Activated naive CD4-positive, alpha-beta T cell treated with anti-CD3 and anti-CD28 coated beads for 36 hours (primary cell): ENCODE measurements around the gene RFX8. TPM values are rescaled to one million over a fixed set of nuclear protein-coding genes. Genes with fewer than 3 reads are reported as not detected.

Experiments
- CTCF ChIA-PET: fragments of 350-600 bp; sonication (Branson Sonifier 250); formaldehyde crosslinking; loops from one replicate; lab custom pipeline; 2021; ENCODE audit warnings: antibody characterized with exemption; lab: Charles Lee
- DNase-seq: peaks from one replicate; pipeline ENCODE4 v3.0.0-alpha.2; 2020
- H3K27ac Mint-ChIP-seq: one replicate; pipeline ENCODE4 v1.8.0; 2021; ENCODE audit warnings: mild to moderate bottlenecking, mixed read lengths
- H3K27me3 Mint-ChIP-seq: one replicate; pipeline ENCODE4 v1.8.0; 2021; ENCODE audit warnings: low read depth, mixed read lengths
- H3K36me3 Mint-ChIP-seq: one replicate; pipeline ENCODE4 v1.8.0; 2021; ENCODE audit warnings: low read depth, mixed read lengths
- H3K4me1 Mint-ChIP-seq: one replicate; pipeline ENCODE4 v1.8.0; 2021; ENCODE audit warnings: low read depth, mixed read lengths
- H3K4me3 Mint-ChIP-seq: one replicate; pipeline ENCODE4 v1.8.0; 2021; ENCODE audit warnings: mild to moderate bottlenecking, moderate library complexity, mixed read lengths
- H3K9me3 Mint-ChIP-seq: one replicate; pipeline ENCODE4 v1.8.0; 2021; ENCODE audit warnings: mixed read lengths
- intact Hi-C: fragments of 100-400 bp; cut with micrococcal nuclease; formaldehyde crosslinking; loops from one replicate; pipeline ENCODE4 v1.15.1; 2023
- total RNA-seq, 2 experiments: library from RNA; stranded (reverse); gene quantifications; one replicate each; pipeline ENCODE4 v1.2.3, GENCODE V29; 2021

RFX8 gene
- under 1 TPM; 0.60 to 0.64 TPM for total RNA-seq

- Mint-ChIP-seq H3K4me3 (peak within 1 kb of the TSS; percentile 80), H3K27me3 (peaks cover 8% of the 10 kb centered on the region), H3K9me3 (no peaks in the 10 kb centered on the region), H3K4me1 (peaks cover 13% of the 10 kb centered on the region), H3K27ac (peak within 1 kb of the TSS; percentile 76), H3K36me3 (no peaks in the 10 kb centered on the region)
- intact Hi-C loops = loop anchor here (1.0 to 5.0 kb wide), 9 partner anchors 11 to 356 kb away; partner anchors contain the start of gene CNOT11
- CTCF ChIA-PET = interaction anchor here (0.7 to 1.5 kb wide), 6 partner anchors 11 to 257 kb away, joined by 3 to 4 read pairs (median 3); no protein-coding TSS in a partner anchor
- DNase-seq = peak; percentile 87
Observed at GRCh38 chr2:101474731-101475384, at the start of gene RFX8. TSS of gene RFX8 (minus strand) at chr2:101475112. CDS start at chr2:101466848, 8,264 bp downstream.

- CTCF ChIA-PET = interaction anchor here (0.5 kb wide), 1 partner anchor 131 kb away, joined by 4 read pairs; no protein-coding TSS in a partner anchor
- H3K4me3 Mint-ChIP-seq = no peak overlapping the region
- peaks cover 36% of the 10 kb centered on the region for H3K4me1 Mint-ChIP-seq
- DNase-seq = no peak
- no peaks in the 10 kb centered on the region for H3K27me3 Mint-ChIP-seq
- H3K27ac Mint-ChIP-seq = no peak overlapping the region
- H3K36me3 Mint-ChIP-seq = peaks cover 4% of the 10 kb centered on the region
- intact Hi-C loops = no loop called here
- peaks cover 6% of the 10 kb centered on the region for H3K9me3 Mint-ChIP-seq
Observed at GRCh38 chr2:101521487-101521886, 46.6 kb upstream of the RFX8 start.

GRCh38 chr2:101520246-101520645 is 45.3 kb upstream of the RFX8 start:
- Mint-ChIP-seq H3K27ac (no peak overlapping the region), H3K27me3 (no peaks in the 10 kb centered on the region), H3K4me3 (no peak overlapping the region), H3K9me3 (peaks cover 10% of the 10 kb centered on the region), H3K36me3 (peaks cover 4% of the 10 kb centered on the region), H3K4me1 (peaks cover 44% of the 10 kb centered on the region)
- intact Hi-C loops = no loop called here
- peak; percentile 19 for DNase-seq
- CTCF ChIA-PET = no interaction called here

GRCh38 chr2:101518578-101519492 is 43.9 kb upstream of the RFX8 start:
- Mint-ChIP-seq H3K36me3 (peaks cover 4% of the 10 kb centered on the region), H3K27ac (no peak overlapping the region), H3K27me3 (no peaks in the 10 kb centered on the region), H3K4me3 (no peak overlapping the region), H3K4me1 (peaks cover 47% of the 10 kb centered on the region), H3K9me3 (peaks cover 10% of the 10 kb centered on the region)
- DNase-seq = peak; percentile 43
- CTCF ChIA-PET = interaction anchor here (1.4 kb wide), 1 partner anchor 305 kb away, joined by 4 read pairs; no protein-coding TSS in a partner anchor
- intact Hi-C loops = loop anchor here (5.0 kb wide), 2 partner anchors 178 to 313 kb away; partner anchors contain the start of gene MAP4K4

- Mint-ChIP-seq H3K36me3 (peaks cover 4% of the 10 kb centered on the region), H3K9me3 (peaks cover 10% of the 10 kb centered on the region), H3K4me3 (no peak overlapping the region), H3K27ac (no peak overlapping the region), H3K27me3 (no peaks in the 10 kb centered on the region), H3K4me1 (peaks cover 47% of the 10 kb centered on the region)
- DNase-seq = no peak
- CTCF ChIA-PET = interaction anchor here (1.3 kb wide), 1 partner anchor 168 kb away, joined by 3 read pairs; no protein-coding TSS in a partner anchor
- intact Hi-C loops = loop anchor here (2.0 to 5.0 kb wide), 3 partner anchors 43 to 314 kb away; partner anchors contain the start of genes MAP4K4 and RFX8
Observed at GRCh38 chr2:101517758-101518271, 42.9 kb upstream of the RFX8 start.

GRCh38 chr2:101516823-101517690 is 42.1 kb upstream of the RFX8 start:
- Mint-ChIP-seq H3K9me3 (peaks cover 10% of the 10 kb centered on the region), H3K27ac (no peak overlapping the region), H3K4me1 (peaks cover 47% of the 10 kb centered on the region), H3K36me3 (peaks cover 4% of the 10 kb centered on the region), H3K27me3 (no peaks in the 10 kb centered on the region), H3K4me3 (no peak overlapping the region)
- intact Hi-C loops = loop anchor here (2.0 to 5.0 kb wide), 3 partner anchors 42 to 315 kb away; partner anchors contain the start of genes MAP4K4 and RFX8
- CTCF ChIA-PET = interaction anchor here (0.6 to 1.3 kb wide), 2 partner anchors 89 to 168 kb away, joined by 3 to 4 read pairs; no protein-coding TSS in a partner anchor
- DNase-seq = peak; percentile 64

GRCh38 chr2:101516349-101516748 is 41.4 kb upstream of the RFX8 start:
- intact Hi-C loops = loop anchor here (2.0 to 5.0 kb wide), 3 partner anchors 42 to 316 kb away; partner anchors contain the start of genes MAP4K4 and RFX8
- H3K4me3 Mint-ChIP-seq = no peak overlapping the region

GRCh38 chr2:101515477-101515876 is 40.6 kb upstream of the RFX8 start:
- peaks cover 10% of the 10 kb centered on the region for H3K9me3 Mint-ChIP-seq
- H3K27me3 Mint-ChIP-seq = no peaks in the 10 kb centered on the region
- no peak overlapping the region for H3K4me3 Mint-ChIP-seq
- no peak for DNase-seq
- CTCF ChIA-PET = no interaction called here
- intact Hi-C loops = loop anchor here (5.0 kb wide), 2 partner anchors 182 to 317 kb away; partner anchors contain the start of gene MAP4K4
- H3K36me3 Mint-ChIP-seq = peaks cover 4% of the 10 kb centered on the region
- no peak overlapping the region for H3K27ac Mint-ChIP-seq
- H3K4me1 Mint-ChIP-seq = peaks cover 44% of the 10 kb centered on the region

More at GRCh38 chr2:101516349-101516748, 41.4 kb upstream of the RFX8 start:
- H3K27ac Mint-ChIP-seq = no peak overlapping the region
- peaks cover 47% of the 10 kb centered on the region for H3K4me1 Mint-ChIP-seq
- H3K9me3 Mint-ChIP-seq = peaks cover 10% of the 10 kb centered on the region
- H3K27me3 Mint-ChIP-seq = no peaks in the 10 kb centered on the region
- CTCF ChIA-PET = interaction anchor here (0.6 kb wide), 2 partner anchors 76 to 89 kb away, joined by 4 to 5 read pairs; no protein-coding TSS in a partner anchor
- H3K36me3 Mint-ChIP-seq = peaks cover 4% of the 10 kb centered on the region
- no peak for DNase-seq

GRCh38 chr2:101512993-101513392 is 38.1 kb upstream of the RFX8 start:
- Mint-ChIP-seq H3K36me3 (peaks cover 4% of the 10 kb centered on the region), H3K27me3 (no peaks in the 10 kb centered on the region), H3K27ac (no peak overlapping the region), H3K9me3 (peaks cover 10% of the 10 kb centered on the region), H3K4me3 (no peak overlapping the region), H3K4me1 (peaks cover 25% of the 10 kb centered on the region)
- intact Hi-C loops = no loop called here
- DNase-seq = no peak
- CTCF ChIA-PET = no interaction called here

- Mint-ChIP-seq H3K9me3 (peaks cover 3% of the 10 kb centered on the region), H3K27me3 (no peaks in the 10 kb centered on the region), H3K36me3 (no peaks in the 10 kb centered on the region), H3K4me3 (no peak overlapping the region), H3K27ac (no peak overlapping the region), H3K4me1 (peaks cover 11% of the 10 kb centered on the region)
- intact Hi-C loops = no loop called here
- CTCF ChIA-PET = interaction anchor here (0.7 kb wide), 2 partner anchors 143 to 755 kb away, joined by 5 read pairs; no protein-coding TSS in a partner anchor
- no peak for DNase-seq
Observed at GRCh38 chr2:101511381-101511780, 36.5 kb upstream of the RFX8 start.
